PC-9 (cell line): ENCODE measurements around the gene INPPL1. TPM values are rescaled to one million over a fixed set of nuclear protein-coding genes. Genes with fewer than 3 reads are reported as not detected.

Experiments used
- BruUV-seq: library from RNA; stranded (reverse); fragments of 400-500 nt; replicated peaks from 2 replicates; lab custom pipeline; 2021; lab: Mats Ljungman, UMichigan
- CTCF ChIA-PET: fragments of 300-600 bp; sonication (Branson Sonifier 250); formaldehyde crosslinking; loops from one replicate; lab custom pipeline; 2022; ENCODE audit warnings: antibody characterized with exemption; lab: Charles Lee
- POLR2A ChIA-PET: fragments of 300-600 bp; sonication (Branson Sonifier 250); formaldehyde crosslinking; loops from one replicate; lab custom pipeline; 2022; ENCODE audit warnings: antibody characterized with exemption; ENCODE audit not compliant: unreplicated experiment; lab: Charles Lee
- DNase-seq, 2 experiments: peaks; one replicate each; pipeline versions ENCODE4 v3.0.0 to v3.0.0-alpha.2; 2015 to 2022; ENCODE audit warnings: mixed read lengths in 1 of 2
- H2AFZ ChIP-seq: fragments of 200-600 bp; sonication (generic); 2 replicates; pipeline ENCODE4 v1.8.1; 2017; ENCODE audit warnings: antibody characterized with exemption
- H3F3A ChIP-seq: fragments of 200-600 bp; sonication (generic); 2 replicates; pipeline ENCODE4 v1.8.1; 2017; ENCODE audit warnings: antibody characterized with exemption, mild to moderate bottlenecking, low read depth; ENCODE audit not compliant: insufficient read depth
- H3K27ac ChIP-seq: fragments of 200-600 bp; sonication (generic); 2 replicates; pipeline ENCODE4 v1.6.1; 2016; ENCODE audit warnings: mixed run types
- H3K27me3 ChIP-seq: fragments of 200-600 bp; sonication (generic); 2 replicates; pipeline ENCODE4 v1.6.1; 2016; ENCODE audit warnings: low read depth, mixed run types; ENCODE audit not compliant: insufficient read depth
- H3K36me3 ChIP-seq: fragments of 200-600 bp; sonication (generic); 2 replicates; pipeline ENCODE4 v1.6.1; 2016; ENCODE audit warnings: low read depth, mixed run types
- H3K4me1 ChIP-seq: fragments of 200-600 bp; sonication (generic); replicated peaks from 2 replicates; pipeline ENCODE4 v1.6.1; 2016; ENCODE audit warnings: mixed run types; ENCODE audit not compliant: insufficient read depth
- H3K4me2 ChIP-seq: fragments of 200-600 bp; sonication (generic); 2 replicates; pipeline ENCODE4 v1.6.1; 2017; ENCODE audit warnings: mixed run types
- H3K4me3 ChIP-seq: fragments of 200-600 bp; sonication (generic); 2 replicates; pipeline ENCODE4 v1.6.1; 2016; ENCODE audit warnings: mixed run types
- H3K79me2 ChIP-seq: fragments of 200-600 bp; sonication (generic); 2 replicates; pipeline ENCODE4 v1.6.1; 2017; ENCODE audit warnings: low read depth, mixed run types
- H3K9me2 ChIP-seq: fragments of 200-600 bp; sonication (generic); 2 replicates; pipeline ENCODE4 v1.8.1; 2017; ENCODE audit warnings: mild to moderate bottlenecking; ENCODE audit not compliant: insufficient read depth
- H3K9me3 ChIP-seq: fragments of 200-600 bp; sonication (generic); 2 replicates; pipeline ENCODE4 v1.8.1; 2016; ENCODE audit warnings: low read depth; ENCODE audit not compliant: insufficient read depth
- H4K20me1 ChIP-seq: fragments of 200-600 bp; sonication (generic); 2 replicates; pipeline ENCODE4 v1.8.1; 2017; ENCODE audit not compliant: insufficient read depth
- CTCF ChIP-seq: fragments of 200-600 bp; sonication (generic); conservative IDR thresholded peaks from 2 replicates; pipeline ENCODE4 v1.6.1; 2017; ENCODE audit warnings: mixed run types, antibody characterized with exemption, mild to moderate bottlenecking, moderate library complexity
- EZH2 ChIP-seq: fragments of 200-600 bp; sonication (generic); IDR thresholded peaks from 2 replicates; pipeline ENCODE4 v1.8.0; 2017; ENCODE audit warnings: antibody characterized with exemption, low read depth
- intact Hi-C: fragments of 100-400 bp; cut with micrococcal nuclease; formaldehyde crosslinking; loops from one replicate; pipeline ENCODE4 v1.10.0; 2022; ENCODE audit not compliant: unreplicated experiment
- total RNA-seq: library from RNA; stranded (reverse); gene quantifications from 2 replicates; pipeline ENCODE4 v1.2.3, GENCODE V29; 2021

INPPL1 gene
- total RNA-seq, 1 experiment from 2014 or later = 199 TPM

- H3K9me2 ChIP-seq = no peaks in the 10 kb centered on the region
- peaks cover 12% of the 10 kb centered on the region; the same call in 1 of the 2 replicates for H4K20me1 ChIP-seq
- H3K4me1 ChIP-seq = peaks cover 23% of the 10 kb centered on the region
- no peak overlapping the region for H2AFZ ChIP-seq
- H3K4me2 ChIP-seq = peak overlapping the region; percentile 97; the same call in 1 of the 2 replicates
- intact Hi-C loops = loop anchor here (2.0 to 5.0 kb wide), 3 partner anchors 39 to 139 kb away; partner anchors contain the start of genes LRRC51 and NUMA1
- H3K36me3 ChIP-seq = no peaks in the 10 kb centered on the region
- ChIA-PET CTCF (no interaction called here), POLR2A (no interaction called here)
- BruUV-seq = no TSS peak
- H3K4me3 ChIP-seq = no peak overlapping the region; the same call in 1 of the 2 replicates
- no peak for TF ChIP-seq CTCF
- no peak for TF ChIP-seq EZH2
- no peaks in the 10 kb centered on the region for H3K9me3 ChIP-seq
- H3K27me3 ChIP-seq = no peaks in the 10 kb centered on the region
- H3F3A ChIP-seq = peaks cover 7% of the 10 kb centered on the region
- DNase-seq = no peak
- H3K27ac ChIP-seq = no peak overlapping the region
- H3K79me2 ChIP-seq = peaks cover 24% of the 10 kb centered on the region
Observed at GRCh38 chr11:72221386-72222075, 3.0 kb upstream of the INPPL1 start.

GRCh38 chr11:72222106-72222891 is 2.3 kb upstream of the INPPL1 start:
- ChIA-PET CTCF (interaction anchor here (0.7 to 1.2 kb wide), 4 partner anchors 209 to 364 kb away, joined by 4 to 16 read pairs (median 5); no protein-coding TSS in a partner anchor), POLR2A (interaction anchor here (0.6 kb wide), 1 partner anchor 39 kb away, joined by 15 read pairs; no protein-coding TSS in a partner anchor)
- no peak for DNase-seq
- H3K9me2 ChIP-seq = no peaks in the 10 kb centered on the region
- H3K4me2 ChIP-seq = peak overlapping the region; percentile 97
- no peaks in the 10 kb centered on the region for H3K9me3 ChIP-seq
- peak overlapping the region; percentile 97 for H3K4me3 ChIP-seq
- intact Hi-C loops = loop anchor here (2.0 to 5.0 kb wide), 3 partner anchors 39 to 140 kb away; partner anchors contain the start of genes LRRC51 and NUMA1
- peaks cover 30% of the 10 kb centered on the region for H3K79me2 ChIP-seq
- H3K27me3 ChIP-seq = no peaks in the 10 kb centered on the region
- TSS peak; percentile 76 for BruUV-seq
- peaks cover 12% of the 10 kb centered on the region; the same call in 1 of the 2 replicates for H4K20me1 ChIP-seq
- no peak for TF ChIP-seq CTCF
- no peak for TF ChIP-seq EZH2
- H2AFZ ChIP-seq = peak overlapping the region; percentile 89
- peaks cover 7% of the 10 kb centered on the region; the same call in 1 of the 2 replicates for H3K36me3 ChIP-seq
- H3F3A ChIP-seq = peaks cover 9% of the 10 kb centered on the region
- no peak overlapping the region; the same call in 1 of the 2 replicates for H3K27ac ChIP-seq
- peaks cover 23% of the 10 kb centered on the region for H3K4me1 ChIP-seq
